M059J (cell line): Measurements from ENCODE around the gene GATA3. TPM values are rescaled to one million over a fixed set of nuclear protein-coding genes. Genes with fewer than 3 reads are reported as not detected.

Experiments
- DNase-seq: peaks from one replicate; pipeline ENCODE4 v3.0.0-alpha.2; 2012; ENCODE audit warnings: low read depth
- total RNA-seq: library from RNA; depleted of rRNA; stranded (reverse); fragments of >200 nt; shearing (Covaris generic); gene quantifications from 2 replicates; pipeline ENCODE4 v1.2.3, GENCODE V29; 2014; rRNA removed

The GATA3 gene
- total RNA-seq, 1 experiment from 2014 or later = 3.3 TPM

DNA sequence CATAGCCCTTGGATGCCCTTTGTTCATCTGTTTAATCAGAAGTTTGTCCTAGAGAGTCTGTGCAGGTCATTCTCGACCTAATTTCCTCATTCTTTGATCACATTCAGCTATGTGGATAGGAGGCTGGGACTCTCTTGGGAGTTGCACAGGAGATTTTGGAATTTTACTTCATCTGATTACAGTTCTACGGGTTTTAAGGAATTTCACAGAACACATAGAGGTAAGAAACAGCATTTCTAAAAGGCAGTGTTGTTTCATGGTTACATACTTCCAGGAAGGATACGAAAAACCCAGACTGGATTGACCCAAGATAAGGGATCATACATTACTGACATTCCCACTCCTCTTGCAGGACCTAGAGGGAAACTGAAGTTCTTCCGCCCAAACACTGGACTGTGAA, 45.9 kb downstream of the GATA3 start:
- no peak for DNase-seq

GRCh38 chr10:8102708-8103401, 48.4 kb downstream of the GATA3 start:
- no peak for DNase-seq

DNA sequence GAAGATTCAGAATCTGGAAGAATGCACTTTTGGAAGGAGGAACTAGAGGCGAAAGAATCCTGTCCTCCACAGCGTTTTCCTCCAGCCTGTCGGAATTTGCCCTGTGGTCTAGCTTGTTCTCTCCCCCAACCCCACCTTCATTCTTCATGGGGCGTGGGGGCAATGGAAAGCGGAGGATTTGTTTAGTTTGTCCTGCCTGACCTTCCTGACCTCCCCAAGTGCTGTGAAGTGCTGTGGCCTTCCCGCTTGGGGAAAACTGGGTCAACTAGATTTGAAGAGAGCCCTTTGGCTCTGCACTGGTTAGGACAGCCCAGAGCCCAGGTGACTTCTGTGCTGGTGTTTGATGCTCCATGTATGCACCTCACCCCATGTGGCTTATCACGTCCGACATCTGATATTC, 49.1 kb downstream of the GATA3 start:
- DNase-seq = no peak

DNA sequence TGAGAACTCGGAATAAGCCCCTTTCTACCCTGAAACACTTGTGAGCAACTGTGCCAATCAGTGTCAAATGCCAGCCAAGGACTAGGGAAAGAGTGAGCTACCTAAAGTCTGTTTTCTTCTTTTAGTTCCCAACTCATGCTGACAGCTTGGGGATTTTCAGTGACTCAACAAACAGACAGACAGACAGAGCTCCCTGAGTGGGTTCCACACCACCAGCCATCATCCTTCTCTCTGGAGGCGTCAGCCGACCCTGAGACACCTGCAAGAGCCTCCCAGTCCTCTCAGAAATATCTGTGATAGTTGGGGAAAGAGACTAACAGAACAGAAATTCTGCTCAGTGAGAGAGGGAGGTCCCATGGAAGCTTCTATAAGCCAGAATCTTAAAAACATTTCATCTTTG, 49.5 kb downstream of the GATA3 start:
- DNase-seq = no peak

- no peak for DNase-seq
Measured at GRCh38 chr10:8104721-8105120, 50.2 kb downstream of the GATA3 start.

GRCh38 chr10:8105932-8106331, 51.4 kb downstream of the GATA3 start:
- DNase-seq = no peak

DNA sequence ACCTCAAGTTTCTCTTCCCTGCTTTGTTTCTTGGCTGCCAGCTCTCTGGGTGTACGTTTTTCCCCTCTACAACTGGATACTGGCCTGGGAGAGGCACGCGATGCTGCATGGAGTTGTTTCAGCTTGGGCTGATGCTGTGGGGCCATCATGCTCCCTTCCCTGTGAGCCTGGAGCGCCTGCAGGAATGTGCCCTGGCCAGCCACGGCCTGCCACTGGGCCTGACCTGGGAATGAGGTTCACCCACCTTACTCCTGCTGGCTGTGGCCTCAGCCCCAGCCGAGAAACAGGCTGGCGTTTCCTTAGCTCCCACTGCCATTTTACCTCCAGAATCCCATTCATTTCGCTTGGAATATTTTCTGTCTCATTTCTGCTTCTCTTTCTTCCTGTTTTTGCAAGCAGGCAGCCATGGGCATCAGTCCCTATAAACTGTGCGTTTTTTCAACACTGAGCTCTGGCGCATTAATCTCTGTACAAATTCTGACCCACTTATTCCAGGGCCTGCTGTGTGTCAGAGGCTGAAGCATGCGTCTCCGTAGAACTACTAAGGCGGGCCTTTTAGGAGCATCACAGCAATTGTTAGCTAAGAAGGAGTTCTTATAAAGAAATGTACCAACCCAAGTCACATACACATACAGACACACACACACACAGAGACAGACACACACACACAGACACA, 57.9 kb downstream of the GATA3 start:
- DNase-seq = no peak

DNA sequence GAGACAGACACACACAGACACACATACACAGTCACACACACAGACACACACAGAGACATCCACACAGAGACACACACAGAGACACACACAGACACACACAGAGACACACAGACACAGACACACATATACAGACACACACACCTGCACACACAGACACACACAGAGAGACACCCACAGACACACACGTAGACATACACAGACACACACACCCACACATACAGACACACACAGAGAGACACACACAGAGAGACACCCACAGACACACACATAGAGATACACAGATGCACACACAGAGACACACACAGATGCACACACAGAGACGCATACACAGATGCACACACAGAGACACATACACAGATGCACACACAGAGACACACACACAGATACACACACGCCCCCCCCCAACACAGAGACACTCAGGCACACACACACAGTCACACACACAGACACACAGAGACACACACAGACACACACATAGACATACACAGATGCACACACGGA, 58.5 kb downstream of the GATA3 start:
- no peak for DNase-seq

GRCh38 chr10:8113616-8114015, 59.1 kb downstream of the GATA3 start:
- DNase-seq = no peak

DNA sequence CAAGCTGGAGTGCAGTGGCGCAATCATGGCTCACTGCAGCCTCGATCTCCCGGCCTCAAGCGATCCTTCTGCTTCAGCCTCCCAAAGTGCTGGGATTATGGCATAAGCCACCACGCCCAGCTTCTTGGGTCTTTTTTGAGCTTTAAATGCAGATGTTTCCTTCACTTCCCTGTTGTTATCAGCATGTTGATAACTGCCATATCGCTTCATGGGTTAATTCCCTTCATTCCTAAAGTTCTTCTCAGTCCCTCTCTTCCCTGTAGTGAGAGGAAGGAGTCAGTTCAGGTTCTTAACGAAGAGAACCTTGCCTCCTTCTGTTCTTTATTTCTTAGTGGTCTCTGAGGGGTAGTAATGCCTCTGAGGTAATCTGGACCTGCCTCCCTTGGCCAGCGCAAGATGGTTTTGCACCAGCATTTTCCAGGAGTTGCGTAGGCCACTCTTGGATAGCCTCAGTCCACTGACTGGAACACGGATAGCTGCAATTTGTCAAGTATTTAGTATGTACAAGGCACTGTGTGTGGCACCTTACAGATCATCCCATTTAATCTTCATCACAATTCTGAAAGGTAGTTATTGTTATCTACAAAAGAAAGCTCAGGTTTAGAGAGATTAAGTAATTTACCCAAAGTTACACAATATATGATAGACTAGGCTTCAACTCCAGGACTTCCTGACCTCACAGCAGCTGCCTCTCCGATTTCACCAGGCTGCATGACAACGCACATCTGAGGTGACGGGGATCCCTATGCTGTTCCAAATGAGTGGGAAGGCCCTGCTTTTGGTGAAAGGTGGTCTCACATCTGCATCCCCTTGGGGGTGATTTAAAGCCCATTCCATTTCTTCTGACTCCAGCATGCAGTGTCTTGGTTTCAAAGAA, 60.5 kb downstream of the GATA3 start:
- DNase-seq = no peak

DNA sequence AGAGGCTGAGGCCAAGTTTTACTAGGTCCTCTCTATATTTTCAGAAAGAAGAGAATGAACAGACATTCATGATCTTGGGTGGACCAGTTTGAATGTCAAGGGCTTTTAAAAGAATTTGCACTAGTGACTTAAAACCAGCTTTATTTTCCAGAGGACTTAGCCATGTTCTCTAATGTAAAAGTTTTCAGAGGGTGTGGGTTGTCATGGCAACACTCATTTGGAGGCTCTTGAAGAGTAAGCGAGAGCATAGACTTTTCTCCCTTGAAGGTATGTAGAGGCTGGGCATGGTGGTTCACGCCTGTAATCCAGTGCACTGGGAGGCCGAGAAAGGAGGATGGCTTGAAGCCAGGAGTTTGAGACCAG, 61.1 kb downstream of the GATA3 start:
- DNase-seq = no peak

- no peak for DNase-seq
Measured at GRCh38 chr10:8116474-8116873, 62.0 kb downstream of the GATA3 start.

DNA sequence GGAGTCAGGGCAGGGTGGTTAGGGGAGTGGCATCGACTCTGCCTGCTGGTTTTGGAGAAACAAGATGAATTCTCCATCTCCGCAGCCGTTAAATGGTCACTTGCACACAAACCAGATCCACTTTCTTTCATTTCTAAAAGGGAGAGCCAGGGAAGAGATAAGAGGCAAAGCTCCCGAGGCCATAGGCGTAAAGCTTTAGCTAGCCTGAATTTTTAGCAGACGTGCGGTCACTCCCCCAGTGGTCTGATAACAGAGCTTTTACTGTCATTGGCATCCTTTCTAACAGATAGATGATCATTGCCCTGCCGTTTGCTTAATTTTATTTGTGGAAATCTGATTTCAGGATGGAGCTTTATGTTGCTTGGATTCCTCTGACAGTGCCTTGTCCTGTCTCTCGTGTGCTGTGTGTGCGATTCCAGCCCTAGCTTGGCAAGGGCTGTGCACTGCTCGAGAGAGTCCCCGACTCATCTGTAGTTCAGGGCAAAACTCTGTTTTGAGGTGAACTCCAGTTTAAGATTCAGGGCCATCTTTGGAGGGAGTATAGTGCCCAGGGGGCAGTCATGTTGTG, 62.5 kb downstream of the GATA3 start:
- no peak for DNase-seq

GRCh38 chr10:8121201-8121890, 66.9 kb downstream of the GATA3 start:
- DNase-seq = no peak

DNA sequence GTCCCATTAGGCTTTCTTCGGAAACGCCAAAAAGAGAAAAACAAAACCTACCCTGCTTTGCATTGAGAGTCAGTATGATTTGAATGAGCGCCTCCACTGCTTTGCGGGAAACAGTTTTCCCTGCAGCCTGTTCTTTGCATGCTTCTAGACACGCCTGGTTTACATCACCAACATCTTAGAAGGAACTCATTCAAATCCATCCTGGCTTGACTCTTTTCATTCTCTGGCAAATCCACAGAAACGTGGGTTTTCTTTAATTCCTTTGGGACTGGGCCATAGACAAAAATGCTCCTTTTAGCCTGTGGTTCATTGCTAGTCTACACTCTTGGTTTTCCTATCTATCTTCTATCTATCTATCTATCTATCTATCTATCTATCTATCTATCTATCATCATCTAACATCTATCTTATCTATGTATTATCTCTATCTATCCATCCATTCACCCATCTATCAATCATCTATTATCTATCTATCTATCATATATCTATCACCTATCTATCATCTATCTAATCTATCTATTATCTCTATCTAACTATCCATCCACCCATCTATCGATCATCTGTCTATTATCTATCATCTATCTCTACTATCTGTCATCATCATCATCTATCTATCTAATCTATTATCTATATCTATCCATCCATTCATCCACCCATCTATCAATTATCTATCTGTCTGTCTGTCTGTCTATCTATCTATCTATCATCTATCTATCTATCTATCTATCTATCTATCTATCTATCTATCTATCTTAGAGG, 68.3 kb downstream of the GATA3 start:
- no peak for DNase-seq

DNA sequence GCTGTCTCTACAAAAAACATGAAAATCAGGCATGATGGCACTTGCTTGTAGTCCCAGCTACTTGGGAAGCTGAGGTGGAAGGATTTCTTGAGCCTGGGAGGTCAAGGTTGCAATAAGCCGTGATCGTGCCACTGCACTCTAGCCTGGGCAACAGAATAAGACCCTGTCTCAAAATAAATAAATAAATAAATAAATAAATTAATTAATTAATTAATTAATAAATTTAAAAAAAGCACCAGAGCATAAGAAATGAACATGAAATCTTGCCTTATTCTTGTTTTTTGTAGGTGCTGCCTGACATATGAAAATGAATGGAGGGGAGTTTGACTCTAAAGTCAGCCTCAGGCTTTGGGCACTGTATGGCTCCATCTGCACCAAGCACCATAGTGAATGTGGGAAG, 69.9 kb downstream of the GATA3 start:
- DNase-seq = no peak

Other genes starting within 250 kb of the GATA3 start
- 0.79 and 2.1 TPM in 2 replicates for gene TAF3, start 236.2 kb upstream of the GATA3 start, total RNA-seq